HG03066 (cell line): ENCODE measurements around the gene THBS2.

Source experiments
- ATAC-seq: cut with Tn5 transposase; IDR thresholded peaks from one replicate; pipeline ENCODE4 v1.9.1; 2021; ENCODE audit warnings: low read depth; ENCODE audit not compliant: unreplicated experiment

The THBS2 gene

DNA sequence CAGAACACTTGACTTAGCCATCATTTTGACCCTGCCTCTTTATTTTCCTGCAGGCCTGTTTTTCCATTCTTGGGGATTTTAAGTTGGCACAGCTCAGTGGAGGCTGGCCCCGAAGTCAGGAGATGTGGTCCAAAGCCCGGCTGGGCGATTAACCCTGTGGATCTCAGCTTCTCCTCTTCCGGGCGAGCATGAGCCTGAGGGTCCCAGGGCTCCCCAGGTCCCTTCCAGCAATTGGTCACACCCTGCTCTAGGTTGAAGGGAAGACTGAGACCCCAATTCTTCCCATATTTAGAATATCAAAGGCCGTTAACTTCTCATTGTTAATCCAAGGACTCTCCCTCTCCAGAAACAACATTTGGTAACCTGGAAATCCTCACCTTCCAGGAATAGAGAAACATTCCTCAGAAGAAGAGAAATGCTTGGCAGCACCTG lies 2.3 kb downstream of the THBS2 start:
- no peak for ATAC-seq

GRCh38 chr6:169250660-169251059 lies 3.0 kb downstream of the THBS2 start:
- ATAC-seq: no peak

- ATAC-seq: no peak
Measured at GRCh38 chr6:169249057-169249456, 4.6 kb downstream of the THBS2 start.

GRCh38 chr6:169248521-169248971 lies 5.1 kb downstream of the THBS2 start:
- no peak for ATAC-seq

DNA sequence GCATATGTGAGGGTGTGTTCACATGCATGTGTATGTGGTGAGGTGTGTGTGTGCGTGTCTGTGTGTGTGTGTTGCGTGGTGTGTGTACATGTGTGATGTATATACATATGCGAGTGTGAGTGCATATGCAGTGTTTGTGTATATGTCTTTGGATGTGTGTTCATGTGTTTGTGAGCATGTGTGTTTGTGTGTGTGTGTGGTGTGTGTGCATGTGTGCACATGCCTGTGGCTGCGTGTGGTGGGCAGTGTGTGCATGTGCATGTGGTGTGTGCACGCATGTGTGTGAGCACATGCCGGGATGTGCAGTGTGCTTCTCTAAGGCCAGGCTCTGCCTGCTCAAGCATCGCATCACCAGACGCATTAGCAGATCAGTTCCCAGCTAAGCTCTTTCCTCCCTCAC lies 5.7 kb downstream of the THBS2 start:
- no peak for ATAC-seq

DNA sequence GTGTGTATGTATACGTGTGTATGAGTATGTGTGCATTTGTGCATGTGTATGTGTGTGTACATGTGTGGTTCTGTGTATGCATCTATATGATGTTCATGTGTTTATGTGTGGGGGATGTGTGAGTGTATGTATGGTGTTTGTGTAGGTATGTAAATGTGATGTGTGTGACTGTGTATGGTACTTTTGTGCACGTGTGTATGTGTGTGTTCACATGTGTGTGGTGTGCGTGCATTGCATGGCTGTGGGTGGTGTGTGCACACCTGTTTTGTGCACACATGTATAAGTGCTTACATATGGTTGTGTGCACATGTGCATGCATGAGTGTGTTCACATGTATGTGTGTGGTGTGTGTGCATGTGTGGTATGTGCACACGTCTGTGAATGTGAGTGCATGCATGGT lies 6.2 kb downstream of the THBS2 start:
- ATAC-seq: no peak

DNA sequence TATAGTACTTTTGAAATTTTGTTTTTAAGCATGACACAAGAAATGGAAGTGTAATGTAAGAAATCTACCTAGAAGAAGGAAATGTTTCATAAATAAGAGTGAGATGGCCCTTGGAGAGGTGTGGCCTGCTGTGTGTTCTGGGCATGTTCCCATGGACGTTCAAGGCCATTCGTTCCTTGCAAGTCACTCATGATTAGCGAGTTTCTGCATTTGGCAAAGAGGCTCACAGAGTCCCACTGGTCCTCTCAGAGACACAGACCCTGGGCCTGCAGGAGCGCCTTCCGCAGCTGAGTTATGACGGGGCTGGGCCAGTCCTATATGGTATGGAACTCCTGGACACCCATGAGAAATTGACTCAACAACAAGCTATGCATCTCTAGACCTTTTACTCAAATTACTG lies 7.2 kb downstream of the THBS2 start:
- no peak for ATAC-seq

GRCh38 chr6:169244684-169245383 lies 8.8 kb downstream of the THBS2 start:
- no peak for ATAC-seq

DNA sequence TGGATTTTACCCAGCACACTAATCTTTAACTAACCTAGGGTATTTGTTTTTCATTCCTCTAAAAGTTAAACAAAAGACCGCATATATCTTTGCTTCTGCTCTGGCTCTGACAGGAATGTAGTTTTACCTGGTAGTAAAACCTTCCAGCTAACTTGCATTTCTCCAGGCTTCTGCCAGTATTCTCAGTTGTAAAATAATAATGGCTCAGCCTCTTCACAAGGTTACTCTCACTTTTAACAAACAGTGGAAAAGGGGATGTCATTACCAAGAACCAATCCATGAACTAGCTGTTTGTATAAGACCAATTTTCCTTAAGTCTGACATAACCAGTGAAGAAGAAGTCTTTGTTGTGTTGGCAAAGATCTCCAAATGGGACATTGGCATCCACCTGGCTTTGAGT lies 10.0 kb downstream of the THBS2 start:
- no peak for ATAC-seq

DNA sequence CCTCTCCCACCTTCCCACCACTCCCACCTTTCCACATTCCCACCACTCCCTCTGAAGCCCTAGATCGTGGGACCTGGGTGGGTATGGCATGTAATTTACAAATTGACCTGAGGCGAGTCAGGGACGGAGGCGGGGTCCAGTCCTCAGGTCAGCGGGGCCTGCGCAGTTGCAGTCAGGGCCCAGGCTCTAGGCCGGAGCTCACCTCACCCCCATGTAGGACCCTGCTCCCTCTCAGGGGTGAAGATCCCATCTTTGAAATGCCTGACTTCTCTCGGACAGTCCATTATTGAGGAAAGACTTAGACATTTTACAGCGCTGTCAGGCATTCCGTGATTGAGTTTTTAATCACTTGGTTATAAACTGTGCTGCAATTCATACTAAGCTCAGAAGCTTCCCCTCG lies 10.5 kb downstream of the THBS2 start:
- no peak for ATAC-seq

DNA sequence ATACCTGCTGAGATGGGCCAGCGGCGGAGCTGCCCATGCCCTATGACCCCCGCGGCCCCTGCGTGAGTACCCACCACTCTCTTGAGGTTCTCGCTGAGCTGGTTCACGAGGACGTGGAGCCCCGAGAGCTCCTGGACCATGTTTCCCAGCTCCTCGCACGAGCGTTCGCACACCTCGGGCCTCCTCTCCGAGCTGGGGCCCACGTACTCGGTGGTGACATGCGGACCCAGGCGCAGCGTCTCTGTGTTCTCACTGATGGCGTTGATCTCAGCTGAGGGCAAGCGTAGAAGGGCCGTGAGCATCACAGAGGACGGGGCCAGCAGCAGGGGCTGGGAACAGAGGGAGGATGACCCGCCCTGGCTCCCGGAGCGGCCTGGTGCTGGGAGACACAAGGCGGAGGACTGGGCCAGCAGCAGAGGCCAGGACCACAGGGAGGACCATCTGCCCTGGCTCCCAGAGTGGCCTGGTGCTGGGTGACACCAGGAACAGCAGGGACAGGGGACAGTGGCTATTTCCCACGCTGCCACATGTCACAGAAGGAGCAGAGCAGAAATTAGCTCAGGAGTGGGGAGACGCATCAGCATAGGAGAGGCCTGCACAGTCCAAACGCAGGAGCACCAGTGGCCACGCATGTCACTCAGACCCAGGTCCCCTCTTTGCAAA lies 11.8 kb downstream of the THBS2 start:
- ATAC-seq: no peak

- no peak for ATAC-seq
Measured at GRCh38 chr6:169240591-169241390, 12.9 kb downstream of the THBS2 start.

- no peak for ATAC-seq
Measured at GRCh38 chr6:169240125-169240524, 13.5 kb downstream of the THBS2 start.

GRCh38 chr6:169239181-169239580 lies 14.5 kb downstream of the THBS2 start:
- ATAC-seq: no peak

GRCh38 chr6:169238766-169239165 lies 14.9 kb downstream of the THBS2 start:
- ATAC-seq: no peak

- ATAC-seq: no peak
Measured at GRCh38 chr6:169237496-169238134, 16.0 kb downstream of the THBS2 start.

GRCh38 chr6:169236988-169237387 lies 16.7 kb downstream of the THBS2 start:
- ATAC-seq: no peak

- ATAC-seq: no peak
Measured at GRCh38 chr6:169236545-169236944, 17.1 kb downstream of the THBS2 start.

DNA sequence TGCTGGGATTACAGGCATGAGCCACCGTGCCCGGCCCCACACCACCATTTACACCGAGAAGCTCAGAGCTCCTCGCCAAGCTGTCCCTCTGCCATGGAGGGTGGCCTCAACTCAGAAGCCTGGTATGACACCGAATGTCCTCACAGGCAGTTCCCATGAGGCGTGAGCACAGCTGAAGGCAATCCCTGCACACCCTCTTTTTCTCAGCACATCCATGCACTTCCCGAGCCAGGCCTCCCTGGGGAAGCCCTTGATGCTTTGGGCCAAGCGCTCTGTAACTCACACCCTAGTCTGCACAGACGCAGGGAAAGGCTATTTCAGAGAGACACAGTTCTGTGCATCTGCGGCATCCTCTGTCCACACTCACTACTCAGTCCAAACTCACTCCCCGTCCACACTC lies 18.4 kb downstream of the THBS2 start:
- ATAC-seq: no peak

- no peak for ATAC-seq
Measured at GRCh38 chr6:169234634-169235033, 19.0 kb downstream of the THBS2 start.

DNA sequence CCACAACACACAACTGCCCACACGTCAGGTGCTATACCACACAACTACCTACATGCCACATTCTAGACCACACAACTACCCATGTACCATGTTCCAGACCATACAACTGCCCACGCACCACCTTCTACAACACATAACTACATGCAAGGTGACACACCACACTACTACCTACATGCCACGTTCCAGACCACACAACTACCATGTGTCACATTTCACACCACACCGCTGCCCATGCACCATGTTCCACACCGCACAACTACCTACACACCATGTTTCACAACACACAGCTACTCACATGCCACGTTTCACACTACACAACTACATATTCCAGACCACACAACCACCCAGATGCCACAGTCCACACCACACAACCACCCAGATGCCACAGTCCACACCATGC lies 19.8 kb downstream of the THBS2 start:
- ATAC-seq: no peak
